ENCODE results near the gene KCND3.
A peak's percentile ranks its signal among the peaks of the same experiment; 100 is the strongest.

KCND3 gene

GRCh38 chr1:111755331-111756123, 233.9 kb downstream of the KCND3 start, which contains the start of gene DDX20 (continued):
- peak; percentile 98 for TF ChIP-seq ZNF398 (tag by site-specific recombination; IDR thresholded peaks at IDR 0.05)
- peak; percentile 96 for TF ChIP-seq KLF9 (tag by site-specific recombination; IDR thresholded peaks at IDR 0.05; ENCODE audit: low read depth)
- peak; percentile 97 for TF ChIP-seq SP3 (tag by site-specific recombination; IDR thresholded peaks at IDR 0.05)
- no peak for TF ChIP-seq ZNF16 (tag by site-specific recombination; IDR thresholded peaks at IDR 0.05; ENCODE audit: low read depth)
- no peak; the same call in 1 of the 2 replicates for TF ChIP-seq ZBTB1 (tag by site-specific recombination; IDR thresholded peaks at IDR 0.05)
- TF ChIP-seq ZNF544 (tag by site-specific recombination; IDR thresholded peaks at IDR 0.05), result no peak
- TF ChIP-seq, protein P1, sequence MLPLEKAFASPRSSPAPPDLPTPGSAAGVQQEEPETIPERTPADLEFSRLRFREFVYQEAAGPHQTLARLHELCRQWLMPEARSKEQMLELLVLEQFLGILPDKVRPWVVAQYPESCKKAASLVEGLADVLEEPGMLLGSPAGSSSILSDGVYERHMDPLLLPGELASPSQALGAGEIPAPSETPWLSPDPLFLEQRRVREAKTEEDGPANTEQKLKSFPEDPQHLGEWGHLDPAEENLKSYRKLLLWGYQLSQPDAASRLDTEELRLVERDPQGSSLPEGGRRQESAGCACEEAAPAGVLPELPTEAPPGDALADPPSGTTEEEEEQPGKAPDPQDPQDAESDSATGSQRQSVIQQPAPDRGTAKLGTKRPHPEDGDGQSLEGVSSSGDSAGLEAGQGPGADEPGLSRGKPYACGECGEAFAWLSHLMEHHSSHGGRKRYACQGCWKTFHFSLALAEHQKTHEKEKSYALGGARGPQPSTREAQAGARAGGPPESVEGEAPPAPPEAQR (tag by site-specific recombination; IDR thresholded peaks at IDR 0.05), result peak; percentile 79; the same call in 1 of the 2 replicates
- TF ChIP-seq ZNF174 (tag by site-specific recombination; IDR thresholded peaks at IDR 0.05), result no peak; the same call in 1 of the 2 replicates
- TF ChIP-seq ZBTB17 (tag by site-specific recombination; IDR thresholded peaks at IDR 0.05), result peak; percentile 73
- peak; percentile 98 for TF ChIP-seq KLF7 (tag by site-specific recombination; IDR thresholded peaks at IDR 0.05; ENCODE audit: borderline replicate concordance)
- peak; percentile 52 for TF ChIP-seq PRDM4 (tag by site-specific recombination; IDR thresholded peaks at IDR 0.05)
- TF ChIP-seq ZNF394 (tag by site-specific recombination; IDR thresholded peaks at IDR 0.05; ENCODE audit: borderline replicate concordance), result peak; percentile 81
- TF ChIP-seq ZNF311 (tag by site-specific recombination; IDR thresholded peaks at IDR 0.05; ENCODE audit: borderline replicate concordance), result no peak
- TF ChIP-seq ZNF843 (tag by site-specific recombination; IDR thresholded peaks at IDR 0.05), result peak; percentile 44
- TF ChIP-seq ZNF776 (tag by site-specific recombination; IDR thresholded peaks at IDR 0.05; ENCODE audit: borderline replicate concordance), result no peak
- peak; percentile 58; the same call in 1 of the 2 replicates for TF ChIP-seq ZNF18 (tag by site-specific recombination; IDR thresholded peaks at IDR 0.05)
- peak; percentile 94 for TF ChIP-seq ZNF501 (tag by site-specific recombination; IDR thresholded peaks at IDR 0.05)
- TF ChIP-seq ZNF777 (tag by site-specific recombination; IDR thresholded peaks at IDR 0.05; ENCODE audit: borderline replicate concordance), result peak; percentile 78; the same call in 1 of the 2 replicates
- TF ChIP-seq OSR2 (tag by site-specific recombination; IDR thresholded peaks at IDR 0.05), result peak; percentile 36
- TF ChIP-seq, protein P2, sequence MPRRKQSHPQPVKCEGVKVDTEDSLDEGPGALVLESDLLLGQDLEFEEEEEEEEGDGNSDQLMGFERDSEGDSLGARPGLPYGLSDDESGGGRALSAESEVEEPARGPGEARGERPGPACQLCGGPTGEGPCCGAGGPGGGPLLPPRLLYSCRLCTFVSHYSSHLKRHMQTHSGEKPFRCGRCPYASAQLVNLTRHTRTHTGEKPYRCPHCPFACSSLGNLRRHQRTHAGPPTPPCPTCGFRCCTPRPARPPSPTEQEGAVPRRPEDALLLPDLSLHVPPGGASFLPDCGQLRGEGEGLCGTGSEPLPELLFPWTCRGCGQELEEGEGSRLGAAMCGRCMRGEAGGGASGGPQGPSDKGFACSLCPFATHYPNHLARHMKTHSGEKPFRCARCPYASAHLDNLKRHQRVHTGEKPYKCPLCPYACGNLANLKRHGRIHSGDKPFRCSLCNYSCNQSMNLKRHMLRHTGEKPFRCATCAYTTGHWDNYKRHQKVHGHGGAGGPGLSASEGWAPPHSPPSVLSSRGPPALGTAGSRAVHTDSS (tag by site-specific recombination; IDR thresholded peaks at IDR 0.05), result peak; percentile 49; the same call in 1 of the 2 replicates
- peak; percentile 68; the same call in 1 of the 2 replicates for TF ChIP-seq ZNF488 (tag by site-specific recombination; IDR thresholded peaks at IDR 0.05)
